Measurements from ENCODE around the gene CNTROB. TPM values are rescaled to one million over a fixed set of nuclear protein-coding genes. Genes with fewer than 3 reads are reported as not detected.

CNTROB gene
- total and polyA plus RNA-seq, 2 of the 4 experiments (the other 2 are of a cell fraction) = 12.7 to 26.4 TPM

GRCh38 chr17:7887482-7888183 is 44.4 kb upstream of the CNTROB start (continued):
- no peak for TF ChIP-seq RAD21 (IDR thresholded peaks at IDR 0.05; ENCODE audit: low read length)

- peak within 1 kb of the TSS; percentile 90 for H3K4ac ChIP-seq (ENCODE audit: low read depth, low read length)
- H3K79me1 ChIP-seq (ENCODE audit: low read depth in 1 of 2, low read length in 2 of 2) = peaks cover 7 to 62% of the 10 kb centered on the region in 2 experiments
- peak within 1 kb of the TSS; percentile 53 for H2BK20ac ChIP-seq (ENCODE audit: low read depth, low read length)
- H3K4me3 ChIP-seq (ENCODE audit: insufficient read depth, low read depth, low read length) = peak within 1 kb of the TSS; percentile 46
- peak within 1 kb of the TSS; percentile 97 for H2AK9ac ChIP-seq (replicated peaks; ENCODE audit: low read depth, low read length, poor library complexity)
- ATAC-seq (ENCODE audit: low read depth) = no peak
- H3K27me3 ChIP-seq (ENCODE audit: control insufficient read depth, insufficient read depth, low read length) = no peaks in the 10 kb centered on the region
- H3K23ac ChIP-seq (ENCODE audit: low read depth, low read length) = peak within 1 kb of the TSS; percentile 88
- H3K18ac ChIP-seq (ENCODE audit: low read depth, low read length) = peak within 1 kb of the TSS; percentile 55
- peak within 1 kb of the TSS; percentile 88 for H2AFZ ChIP-seq (replicated peaks; ENCODE audit: low read length, poor library complexity)
- peak within 1 kb of the TSS; percentile 95 for H3K27ac ChIP-seq (ENCODE audit: insufficient read depth, low read length)
- peaks cover 14% of the 10 kb centered on the region for H4K20me1 ChIP-seq (ENCODE audit: insufficient read depth, low read length)
- ChIA-PET POLR2A (ENCODE audit: unreplicated experiment) (no interaction called here), CTCF (no interaction called here)
- H3K14ac ChIP-seq (replicated peaks; ENCODE audit: low read depth, low read length) = peak within 1 kb of the TSS; percentile 89
- H3K56ac ChIP-seq (ENCODE audit: extremely low read depth, insufficient read depth, low read length) = peak within 1 kb of the TSS; percentile 75
- H4K5ac ChIP-seq (ENCODE audit: low read depth, low read length) = peak within 1 kb of the TSS; percentile 51
- no peaks in the 10 kb centered on the region for H3K9me3 ChIP-seq (ENCODE audit: control insufficient read depth, insufficient read depth, low read length)
- H2BK15ac ChIP-seq (ENCODE audit: low read depth, low read length) = peak within 1 kb of the TSS; percentile 32; the same call in 2 of the 3 replicates
- H2BK5ac ChIP-seq (ENCODE audit: low read depth, low read length, poor library complexity, severe bottlenecking) = peak within 1 kb of the TSS; percentile 93
- peak within 1 kb of the TSS; percentile 94 for H2AK5ac ChIP-seq (ENCODE audit: low read depth, low read length)
- TF ChIP-seq ELK1 (IDR thresholded peaks at IDR 0.05; ENCODE audit: borderline replicate concordance, low read depth, low read length) (no peak), POLR2A (IDR thresholded peaks at IDR 0.05; ENCODE audit: low read depth, low read length) (0 out of 2 replicates have a peak, but pooled peaks have one; percentile 15)
- no TSS peak for BruUV-seq (replicated peaks)
- peak; percentile 21 for DNase-seq
- peak within 1 kb of the TSS; percentile 69 to 89; a peak in 3 of 4 replicates for H4K8ac ChIP-seq (ENCODE audit: low read depth in 2 of 2, low read length in 2 of 2)
- H3K4me1 ChIP-seq (ENCODE audit: control insufficient read depth, insufficient read depth, low read length) = peaks cover 19% of the 10 kb centered on the region
- peaks cover 15% of the 10 kb centered on the region for H3K36me3 ChIP-seq (ENCODE audit: control insufficient read depth, insufficient read depth, low read length)
- H4K91ac ChIP-seq (ENCODE audit: insufficient read depth, low read depth, low read length) = peak within 1 kb of the TSS; percentile 93
- in situ Hi-C loops (cut with MboI; ENCODE audit: low sequenced_read_pairs) (no loop called here), dilution Hi-C loops (cut with HindIII; ENCODE audit: low sequenced_read_pairs, unreplicated experiment) (no loop called here), intact Hi-C loops (cut with micrococcal nuclease) (loop anchor here (2.0 kb wide), 1 partner anchor 26 kb away; no protein-coding TSS in a partner anchor)
- peaks cover 7% of the 10 kb centered on the region for H3K9me1 ChIP-seq (ENCODE audit: insufficient read depth, low read length)
- peak within 1 kb of the TSS; percentile 79 for H3K9ac ChIP-seq (ENCODE audit: low read depth, low read length)
- H2BK120ac ChIP-seq (ENCODE audit: low read depth, low read length) = peak within 1 kb of the TSS; percentile 85
- 42% methylated on average over 9 of the region's 18 CpGs; no CpG with 5 or more reads in 1 of the 2 experiments for WGBS, 2 experiments (ENCODE audit: extremely low coverage in 2 of 2, insufficient read length in 1 of 2)
- H3K4me2 ChIP-seq (ENCODE audit: low read depth, low read length) = peak within 1 kb of the TSS; percentile 87
These were observed 43.7 kb upstream of the CNTROB start, which contains the start of gene CHD3 for GRCh38 chr17:7888184-7888920. TSS of gene CHD3 (plus strand) at chr17:7888789. CDS start at chr17:7889001, 212 bp downstream.
